Sigmoid colon (tissue), 7 donors: ENCODE data around the gene MSLN. TPM values are rescaled to one million over a fixed set of nuclear protein-coding genes. Genes with fewer than 3 reads are reported as not detected.

Experiments
- DNase-seq: peaks from one replicate; pipeline ENCODE4 v3.0.0-alpha.2; 2019
- H3K27ac ChIP-seq, 4 donors: fragments of 200-600 bp; sonication (generic); one replicate each; pipeline ENCODE4 v1.5.1; 2016 to 2019; ENCODE audit warnings: mild to moderate bottlenecking in 1 of 4
- H3K27me3 ChIP-seq, 3 donors: fragments of 200-600 bp; sonication (generic); one replicate each; pipeline ENCODE4 v1.5.1; 2019; ENCODE audit warnings: mild to moderate bottlenecking in 1 of 3
- H3K36me3 ChIP-seq, 4 donors: fragments of 200-600 bp; sonication (generic); one replicate each; pipeline ENCODE4 v1.5.1; 2016 to 2019
- H3K4me1 ChIP-seq, 4 donors: fragments of 200-600 bp; sonication (generic); one replicate each; pipeline ENCODE4 v1.5.1; 2017 to 2019
- H3K4me3 ChIP-seq, 4 donors: fragments of 200-600 bp; sonication (generic); one replicate each; pipeline ENCODE4 v1.5.1; 2017 to 2019; ENCODE audit warnings: mild to moderate bottlenecking in 2 of 4, moderate library complexity in 1 of 4
- H3K9me3 ChIP-seq, 4 donors: fragments of 200-600 bp in 3 of 4; sonication (generic) in 3 of 4; one replicate each; pipeline versions ENCODE4 v1.5.1 to v1.6.1; 2013 to 2019
- EP300 ChIP-seq, 4 donors: sonication (generic); formaldehyde crosslinking; IDR thresholded peaks; one replicate each; pipeline ENCODE4 v1.6.1; 2017; ENCODE audit warnings: antibody characterized with exemption in 4 of 4
- POLR2A ChIP-seq, 2 donors: fragments of 450-650 bp; IDR thresholded peaks; one replicate each; pipeline ENCODE4 v1.6.1; 2016; ENCODE audit warnings: antibody characterized with exemption in 2 of 2, mild to moderate bottlenecking in 2 of 2, moderate library complexity in 2 of 2
- POLR2AphosphoS5 ChIP-seq, 4 donors: sonication (generic); formaldehyde crosslinking; IDR thresholded peaks; one replicate each; pipeline ENCODE4 v1.6.1; 2017; ENCODE audit warnings: antibody characterized with exemption in 4 of 4
- WGBS, 2 donors: extraction: QIAGEN DNeasy Blood & Tissue Kit; methylation state at CpG; one replicate each; pipeline ENCODE4 v1.1.7; 2013; 5-methylcytosine and 5-hydroxymethylcytosine counted together
- intact Hi-C: fragments of 100-400 bp; cut with DNase I; formaldehyde crosslinking; loops from one replicate; pipeline ENCODE4 v1.15.1; 2023
- polyA plus RNA-seq, 3 donors: library from polyadenylated mRNA; stranded (reverse); fragments of 200-250 nt; gene quantifications; one replicate each; pipeline ENCODE4 v1.2.3, GENCODE V29; 2013
- total RNA-seq, 4 donors: library from RNA; depleted of rRNA; stranded (reverse); fragments of >200 nt; gene quantifications; one replicate each; pipeline ENCODE4 v1.1.0, GENCODE V29; 2016
- TF ChIP-seq, protein P1 (sequence below), 4 experiments: fragments of 450-650 bp in 3 of 4; fragments of 200-600 bp in 1 of 4; IDR thresholded peaks; one replicate each; pipeline ENCODE4 v1.5.1; 2016 to 2019; ENCODE audit warnings: antibody characterized with exemption in 4 of 4, mild to moderate bottlenecking in 3 of 4, moderate library complexity in 2 of 4
- donor health status: healthy with polysubstance abuse.
- donor health status: Bipolar disorder and iron deficiency.
- donor health status: healthy.

The MSLN gene
- total and polyA plus RNA-seq, 7 donors = 0.54 to 3.5 (median 1.2) TPM; not detected in 3

DNA sequence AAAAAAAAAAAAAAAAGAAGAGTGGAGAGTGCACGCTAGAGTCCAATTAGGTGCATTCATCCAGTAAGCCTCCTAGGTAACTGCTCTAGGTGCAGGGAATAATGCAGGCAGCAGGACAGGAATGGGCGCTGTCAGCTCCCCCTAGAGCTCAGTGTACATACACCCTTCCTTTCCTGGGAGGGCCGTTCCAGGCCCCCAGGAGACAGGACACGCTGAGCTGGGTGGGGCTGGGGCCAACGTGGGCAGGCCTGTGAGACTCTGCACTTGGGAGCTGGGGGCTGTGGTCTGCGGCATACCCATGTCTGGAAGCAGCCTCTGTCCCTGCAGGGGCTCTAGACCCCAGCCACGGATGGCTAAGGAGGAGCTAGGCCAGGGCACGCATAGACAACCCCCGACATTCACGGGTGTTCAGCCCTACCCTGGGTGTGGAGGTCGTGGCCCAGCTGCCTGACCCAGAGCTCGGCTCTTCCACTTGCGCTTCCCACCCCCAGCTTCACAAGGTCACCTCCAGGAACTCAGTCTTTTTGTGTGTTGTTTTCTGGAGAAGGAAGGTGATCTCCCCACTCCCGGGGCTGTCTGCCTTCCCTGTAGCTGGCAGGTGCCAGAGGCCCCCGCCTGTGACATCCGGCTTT, 40.6 kb upstream of the MSLN start:
- intact Hi-C loops = loop anchor here (2.0 kb wide), 2 partner anchors 21 to 35 kb away; partner anchors contain the start of genes CIAO3 and JMJD8
- Histone ChIP-seq H3K36me3 (no peaks in the 10 kb centered on the region), H3K9me3 (no peaks in the 10 kb centered on the region), H3K27me3 (peaks cover 0 to 11% (median 0%) of the 10 kb centered on the region in 3 donors), H3K4me1 (peaks cover 0 to 45% (median 39%) of the 10 kb centered on the region in 4 donors), H3K4me3 (peak overlapping the region; percentile 58 to 71 (median 64)), H3K27ac (peak overlapping the region; percentile 85 to 93 (median 89))
- no peak for TF ChIP-seq POLR2AphosphoS5 (IDR thresholded peaks at IDR 0.05)
- TF ChIP-seq EP300 (IDR thresholded peaks at IDR 0.05) = no peak
- TF ChIP-seq, protein P1, sequence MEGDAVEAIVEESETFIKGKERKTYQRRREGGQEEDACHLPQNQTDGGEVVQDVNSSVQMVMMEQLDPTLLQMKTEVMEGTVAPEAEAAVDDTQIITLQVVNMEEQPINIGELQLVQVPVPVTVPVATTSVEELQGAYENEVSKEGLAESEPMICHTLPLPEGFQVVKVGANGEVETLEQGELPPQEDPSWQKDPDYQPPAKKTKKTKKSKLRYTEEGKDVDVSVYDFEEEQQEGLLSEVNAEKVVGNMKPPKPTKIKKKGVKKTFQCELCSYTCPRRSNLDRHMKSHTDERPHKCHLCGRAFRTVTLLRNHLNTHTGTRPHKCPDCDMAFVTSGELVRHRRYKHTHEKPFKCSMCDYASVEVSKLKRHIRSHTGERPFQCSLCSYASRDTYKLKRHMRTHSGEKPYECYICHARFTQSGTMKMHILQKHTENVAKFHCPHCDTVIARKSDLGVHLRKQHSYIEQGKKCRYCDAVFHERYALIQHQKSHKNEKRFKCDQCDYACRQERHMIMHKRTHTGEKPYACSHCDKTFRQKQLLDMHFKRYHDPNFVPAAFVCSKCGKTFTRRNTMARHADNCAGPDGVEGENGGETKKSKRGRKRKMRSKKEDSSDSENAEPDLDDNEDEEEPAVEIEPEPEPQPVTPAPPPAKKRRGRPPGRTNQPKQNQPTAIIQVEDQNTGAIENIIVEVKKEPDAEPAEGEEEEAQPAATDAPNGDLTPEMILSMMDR (IDR thresholded peaks at IDR 0.05) = no peak
- no peak for TF ChIP-seq POLR2A (IDR thresholded peaks at IDR 0.05)
- no peak for DNase-seq
- 4 to 9% methylated on average over 16 of the region's 16 CpGs for WGBS, 2 donors

DNA sequence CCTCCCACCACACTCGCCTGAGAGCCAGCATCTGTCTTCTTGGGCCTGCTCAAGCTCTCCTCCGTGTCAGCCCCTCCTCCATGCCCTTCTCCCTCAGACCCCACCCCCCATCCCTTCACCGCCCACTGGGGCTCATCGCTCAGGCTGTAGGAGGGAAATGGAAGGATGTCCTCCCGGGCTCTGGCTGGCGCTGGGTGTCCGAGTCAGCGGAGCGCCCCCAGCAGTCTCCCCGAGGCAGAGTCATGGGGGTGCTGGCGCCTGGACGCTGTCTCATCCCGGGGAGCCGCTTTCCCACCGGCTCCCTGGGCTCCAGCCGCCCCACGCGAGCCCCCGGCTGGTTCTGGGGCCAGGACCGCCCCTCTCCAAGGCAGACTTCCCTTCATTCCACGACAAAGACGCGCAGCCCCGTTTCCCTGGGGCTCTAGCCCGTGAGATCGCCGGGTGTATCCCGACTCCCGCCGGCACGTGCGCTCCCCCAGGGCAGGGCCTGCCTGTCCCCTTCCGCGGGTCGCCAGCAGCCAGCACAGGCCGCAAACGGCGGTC, 40.0 kb upstream of the MSLN start:
- H3K27me3 ChIP-seq = peaks cover 0 to 17% (median under 1%) of the 10 kb centered on the region in 3 donors
- H3K27ac ChIP-seq = peak overlapping the region; percentile 85 to 93 (median 89)
- intact Hi-C loops = loop anchor here (2.0 kb wide), 2 partner anchors 20 to 36 kb away; partner anchors contain the start of genes CIAO3 and JMJD8
- no peak for TF ChIP-seq POLR2AphosphoS5 (IDR thresholded peaks at IDR 0.05)
- TF ChIP-seq, protein P1 (IDR thresholded peaks at IDR 0.05) = no peak
- TF ChIP-seq EP300 (IDR thresholded peaks at IDR 0.05) = no peak
- TF ChIP-seq POLR2A (IDR thresholded peaks at IDR 0.05) = no peak
- H3K36me3 ChIP-seq = no peaks in the 10 kb centered on the region
- WGBS, 2 donors = 0 to 1% methylated on average over 38 of the region's 38 CpGs
- peak; percentile 83 for DNase-seq
- H3K9me3 ChIP-seq = no peaks in the 10 kb centered on the region
- H3K4me1 ChIP-seq = peaks cover 0 to 45% (median 36%) of the 10 kb centered on the region in 4 donors
- peak overlapping the region; percentile 58 to 71 (median 64) for H3K4me3 ChIP-seq

DNA sequence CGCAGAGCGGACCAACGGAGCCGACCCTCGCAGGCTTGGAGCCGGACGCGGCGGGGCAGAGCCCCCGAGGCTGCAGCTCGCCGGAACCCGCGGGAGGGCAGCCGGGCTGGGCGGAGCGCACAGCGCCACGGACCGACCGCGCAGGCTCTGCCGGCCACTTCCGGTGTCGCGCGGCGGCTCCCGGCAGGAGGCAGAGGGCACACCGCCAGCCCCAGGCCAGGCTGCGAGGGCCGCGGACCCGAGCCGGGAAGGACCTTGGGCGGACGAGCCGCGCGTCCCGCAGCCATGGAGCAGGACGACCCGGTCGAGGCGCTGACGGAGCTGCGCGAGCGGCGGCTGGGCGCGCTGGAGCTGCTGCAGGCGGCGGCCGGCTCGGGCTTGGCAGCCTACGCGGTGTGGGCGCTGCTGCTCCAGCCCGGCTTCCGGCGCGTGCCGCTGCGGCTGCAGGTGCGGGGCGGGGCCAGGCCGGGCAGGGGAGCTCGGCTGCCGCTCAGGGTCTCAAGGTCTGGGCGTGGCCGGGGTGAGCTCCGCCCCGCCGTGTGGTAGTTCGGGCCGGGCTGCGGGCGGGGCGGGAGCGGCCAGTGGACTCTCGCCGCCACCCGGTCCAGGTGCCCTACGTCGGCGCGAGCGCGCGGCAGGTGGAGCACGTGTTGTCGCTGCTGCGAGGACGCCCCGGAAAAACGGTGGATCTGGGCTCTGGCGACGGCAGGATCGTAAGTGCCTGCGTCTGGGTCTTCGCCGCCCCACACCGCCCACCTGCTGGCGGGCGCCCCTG, 39.4 kb upstream of the MSLN start, which contains the start of gene ANTKMT:
Gene ANTKMT, plus strand, starts transcription at position 157 of the 775 bp plus-strand sequence. Its CDS starts 129 bp downstream, at position 286.
- H3K4me1 ChIP-seq = peaks cover 0 to 40% (median 31%) of the 10 kb centered on the region in 4 donors
- intact Hi-C loops = loop anchor here (2.0 kb wide), 2 partner anchors 20 to 36 kb away; partner anchors contain the start of genes CIAO3 and JMJD8
- WGBS, 2 donors = 6 to 9% methylated on average over 106 of the region's 106 CpGs

DNA sequence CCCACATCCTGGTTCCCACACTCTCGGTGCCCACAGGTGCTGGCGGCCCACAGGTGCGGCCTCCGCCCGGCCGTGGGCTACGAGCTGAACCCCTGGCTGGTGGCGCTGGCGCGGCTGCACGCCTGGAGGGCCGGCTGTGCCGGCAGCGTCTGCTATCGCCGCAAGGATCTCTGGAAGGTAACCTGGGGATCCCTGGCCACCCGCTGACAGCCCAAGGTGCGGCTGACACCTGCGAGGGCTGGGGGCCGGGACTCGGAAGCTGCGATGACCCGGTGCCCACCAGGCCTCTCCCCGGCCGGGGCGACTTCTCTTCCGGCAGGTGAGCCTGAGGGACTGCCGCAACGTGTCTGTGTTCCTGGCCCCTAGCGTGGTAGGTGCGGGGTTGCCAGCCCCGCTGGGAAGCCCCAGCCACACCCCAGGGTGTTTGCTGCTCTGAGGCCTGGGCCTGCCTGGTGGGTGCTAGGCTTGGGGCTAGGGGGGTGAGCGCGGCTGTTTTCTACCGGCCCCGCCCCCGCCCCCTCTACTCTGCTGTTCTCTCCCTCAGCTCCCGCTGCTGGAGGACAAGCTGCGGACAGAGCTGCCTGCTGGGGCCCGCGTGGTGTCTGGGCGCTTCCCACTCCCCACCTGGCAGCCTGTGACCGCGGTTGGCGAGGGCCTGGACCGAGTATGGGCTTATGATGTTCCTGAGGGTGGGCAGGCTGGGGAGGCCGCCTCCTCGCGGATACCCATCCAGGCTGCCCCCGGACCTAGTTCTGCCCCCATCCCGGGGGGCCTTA, 38.6 kb upstream of the MSLN start:
- peak overlapping the region; percentile 58 to 71 (median 64) for H3K4me3 ChIP-seq
- peaks cover 0 to 39% (median 33%) of the 10 kb centered on the region in 4 donors for H3K4me1 ChIP-seq

More for the DNA sequence above, 39.4 kb upstream of the MSLN start, which contains the start of gene ANTKMT:
- Histone ChIP-seq H3K27me3 (peaks cover 5 to 19% (median 7%) of the 10 kb centered on the region in 3 donors), H3K9me3 (no peaks in the 10 kb centered on the region), H3K27ac (peak within 1 kb of the TSS; percentile 85 to 93 (median 89)), H3K36me3 (no peaks in the 10 kb centered on the region), H3K4me3 (peak within 1 kb of the TSS; percentile 58 to 71 (median 64))
- DNase-seq = peak; percentile 86
- TF ChIP-seq POLR2AphosphoS5 (IDR thresholded peaks at IDR 0.05) (peak; percentile 14 to 84 (median 44)), POLR2A (IDR thresholded peaks at IDR 0.05) (no peak)

More for the DNA sequence above, 38.6 kb upstream of the MSLN start:
- WGBS, 2 donors = 78 to 90% methylated on average over 51 of the region's 51 CpGs
- Histone ChIP-seq H3K36me3 (no peaks in the 10 kb centered on the region), H3K27ac (peak overlapping the region; percentile 85 to 93 (median 89)), H3K27me3 (peaks cover 13 to 20% (median 14%) of the 10 kb centered on the region in 3 donors), H3K9me3 (no peaks in the 10 kb centered on the region)
- TF ChIP-seq, protein P1 (IDR thresholded peaks at IDR 0.05) = no peak
- TF ChIP-seq POLR2AphosphoS5 (IDR thresholded peaks at IDR 0.05) = no peak
- TF ChIP-seq POLR2A (IDR thresholded peaks at IDR 0.05) = no peak
- no peak for TF ChIP-seq EP300 (IDR thresholded peaks at IDR 0.05)
- no peak for DNase-seq
- intact Hi-C loops = loop anchor here (2.0 kb wide), 2 partner anchors 19 to 37 kb away; partner anchors contain the start of genes CIAO3 and JMJD8
